Activated CD4-positive, alpha-beta memory T cell treated with anti-CD3 and anti-CD28 coated beads for 36 hours (primary cell): ENCODE data around the gene TCF7. TPM values are rescaled to one million over a fixed set of nuclear protein-coding genes. Genes with fewer than 3 reads are reported as not detected.

ENCODE experiments used
- CTCF ChIA-PET: fragments of 350-600 bp; sonication (Branson Sonifier 250); formaldehyde crosslinking; loops from one replicate; lab custom pipeline; 2021; ENCODE audit warnings: antibody characterized with exemption, inconsistent platforms; lab: Charles Lee
- POLR2A ChIA-PET: fragments of 350-600 bp; sonication (Branson Sonifier 250); formaldehyde crosslinking; loops from one replicate; lab custom pipeline; 2021; ENCODE audit warnings: antibody characterized with exemption; lab: Charles Lee
- DNase-seq: peaks from one replicate; pipeline ENCODE4 v3.0.0-alpha.2; 2020
- H3K27ac Mint-ChIP-seq: one replicate; pipeline ENCODE4 v1.8.0; 2021; ENCODE audit warnings: mixed read lengths
- H3K27me3 Mint-ChIP-seq: one replicate; pipeline ENCODE4 v1.8.0; 2021; ENCODE audit warnings: mixed read lengths
- H3K36me3 Mint-ChIP-seq: one replicate; pipeline ENCODE4 v1.8.0; 2021; ENCODE audit warnings: mixed read lengths
- H3K4me1 Mint-ChIP-seq: one replicate; pipeline ENCODE4 v1.8.0; 2021; ENCODE audit warnings: low read depth, mixed read lengths
- H3K4me3 Mint-ChIP-seq: one replicate; pipeline ENCODE4 v1.8.0; 2021; ENCODE audit warnings: mild to moderate bottlenecking, mixed read lengths
- H3K9me3 Mint-ChIP-seq: one replicate; pipeline ENCODE4 v1.8.0; 2021; ENCODE audit warnings: mixed read lengths
- intact Hi-C: fragments of 100-400 bp; cut with micrococcal nuclease; formaldehyde crosslinking; loops from one replicate; pipeline ENCODE4 v1.15.1; 2023
- total RNA-seq, 2 experiments: library from RNA; stranded (reverse); gene quantifications; one replicate each; pipeline ENCODE4 v1.2.3, GENCODE V29; 2021

The TCF7 gene
- total RNA-seq, 2 experiments from 2014 or later = 59.3 to 65.6 TPM

GRCh38 chr5:134140530-134141201 lies 26.2 kb downstream of the TCF7 start:
- ChIA-PET POLR2A (interaction anchor here (1.1 to 6.4 kb wide), 6 partner anchors 10 to 135 kb away, joined by 3 to 43 read pairs (median 4); partner anchors contain the start of genes TCF7 and VDAC1), CTCF (interaction anchor here (0.5 to 28.4 kb wide), 32 partner anchors 10 to 598 kb away, joined by 3 to 981 read pairs (median 8); partner anchors contain the start of genes C5orf15, CAMLG and TCF7)
- no peak overlapping the region for H3K27ac Mint-ChIP-seq
- no peaks in the 10 kb centered on the region for H3K9me3 Mint-ChIP-seq
- intact Hi-C loops = loop anchor here (1.0 kb wide), 2 partner anchors 8 to 101 kb away; no protein-coding TSS in a partner anchor
- H3K36me3 Mint-ChIP-seq = peaks cover 63% of the 10 kb centered on the region
- H3K4me3 Mint-ChIP-seq = no peak overlapping the region
- H3K4me1 Mint-ChIP-seq = peaks cover 57% of the 10 kb centered on the region
- peak; percentile 81 for DNase-seq
- no peaks in the 10 kb centered on the region for H3K27me3 Mint-ChIP-seq

GRCh38 chr5:134141331-134142050 lies 27.0 kb downstream of the TCF7 start:
- DNase-seq = peak; percentile 24
- H3K4me3 Mint-ChIP-seq = no peak overlapping the region
- H3K4me1 Mint-ChIP-seq = peaks cover 49% of the 10 kb centered on the region
- H3K27me3 Mint-ChIP-seq = no peaks in the 10 kb centered on the region
- peak overlapping the region; percentile 13 for H3K27ac Mint-ChIP-seq
- ChIA-PET CTCF (interaction anchor here (1.0 to 28.4 kb wide), 21 partner anchors 9 to 138 kb away, joined by 3 to 981 read pairs (median 13); partner anchors contain the start of gene TCF7), POLR2A (interaction anchor here (1.1 to 2.5 kb wide), 5 partner anchors 9 to 136 kb away, joined by 3 to 8 read pairs (median 4); partner anchors contain the start of gene VDAC1)
- H3K36me3 Mint-ChIP-seq = peaks cover 65% of the 10 kb centered on the region
- H3K9me3 Mint-ChIP-seq = no peaks in the 10 kb centered on the region
- intact Hi-C loops = no loop called here

- peaks cover 43% of the 10 kb centered on the region for H3K4me1 Mint-ChIP-seq
- H3K27ac Mint-ChIP-seq = no peak overlapping the region
- peaks cover 63% of the 10 kb centered on the region for H3K36me3 Mint-ChIP-seq
- H3K4me3 Mint-ChIP-seq = no peak overlapping the region
- H3K27me3 Mint-ChIP-seq = no peaks in the 10 kb centered on the region
- ChIA-PET CTCF (interaction anchor here (1.1 to 28.4 kb wide), 8 partner anchors 9 to 116 kb away, joined by 3 to 981 read pairs (median 30); partner anchors contain the start of gene TCF7), POLR2A (no interaction called here)
- intact Hi-C loops = no loop called here
- DNase-seq = peak; percentile 7
- H3K9me3 Mint-ChIP-seq = no peaks in the 10 kb centered on the region
Measured at GRCh38 chr5:134142052-134142451, 27.6 kb downstream of the TCF7 start.

- no peaks in the 10 kb centered on the region for H3K9me3 Mint-ChIP-seq
- DNase-seq = peak; percentile 8
- H3K36me3 Mint-ChIP-seq = peaks cover 63% of the 10 kb centered on the region
- POLR2A ChIA-PET = interaction anchor here (1.1 kb wide), 1 partner anchor 99 kb away, joined by 3 read pairs; no protein-coding TSS in a partner anchor
- no peak overlapping the region for H3K27ac Mint-ChIP-seq
- no peak overlapping the region for H3K4me3 Mint-ChIP-seq
- CTCF ChIA-PET = interaction anchor here (1.3 to 28.4 kb wide), 6 partner anchors 12 to 116 kb away, joined by 3 to 981 read pairs (median 50); partner anchors contain the start of gene TCF7
- no peaks in the 10 kb centered on the region for H3K27me3 Mint-ChIP-seq
- H3K4me1 Mint-ChIP-seq = peaks cover 35% of the 10 kb centered on the region
- intact Hi-C loops = no loop called here
Measured at GRCh38 chr5:134142806-134143205, 28.3 kb downstream of the TCF7 start.

DNA sequence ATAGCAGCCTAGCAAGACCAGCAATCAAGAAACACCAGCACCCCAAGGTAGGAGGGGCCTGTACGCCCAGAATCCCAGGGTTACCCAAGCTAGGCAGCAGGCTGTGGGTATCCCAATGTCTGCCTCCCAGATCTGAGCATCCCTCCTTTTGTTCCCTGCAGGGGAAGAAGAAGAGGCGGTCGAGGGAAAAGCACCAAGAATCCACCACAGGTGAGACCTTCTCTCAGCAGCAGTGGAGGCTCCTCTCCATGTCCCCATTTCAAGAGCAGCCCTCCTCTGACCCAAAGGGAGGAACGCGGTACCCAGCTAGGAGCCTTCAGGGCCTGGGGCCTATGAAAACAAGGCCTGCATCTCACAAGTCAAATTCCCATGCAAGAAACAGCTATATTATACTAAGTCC lies 28.9 kb downstream of the TCF7 start:
- intact Hi-C loops = no loop called here
- no peak overlapping the region for H3K4me3 Mint-ChIP-seq
- H3K27ac Mint-ChIP-seq = no peak overlapping the region
- H3K27me3 Mint-ChIP-seq = no peaks in the 10 kb centered on the region
- no peaks in the 10 kb centered on the region for H3K9me3 Mint-ChIP-seq
- POLR2A ChIA-PET = interaction anchor here (1.1 kb wide), 1 partner anchor 100 kb away, joined by 3 read pairs; no protein-coding TSS in a partner anchor
- DNase-seq = no peak
- peaks cover 30% of the 10 kb centered on the region for H3K4me1 Mint-ChIP-seq
- CTCF ChIA-PET = interaction anchor here (1.3 to 28.4 kb wide), 6 partner anchors 11 to 117 kb away, joined by 3 to 981 read pairs (median 50); partner anchors contain the start of gene TCF7
- H3K36me3 Mint-ChIP-seq = peaks cover 61% of the 10 kb centered on the region

DNA sequence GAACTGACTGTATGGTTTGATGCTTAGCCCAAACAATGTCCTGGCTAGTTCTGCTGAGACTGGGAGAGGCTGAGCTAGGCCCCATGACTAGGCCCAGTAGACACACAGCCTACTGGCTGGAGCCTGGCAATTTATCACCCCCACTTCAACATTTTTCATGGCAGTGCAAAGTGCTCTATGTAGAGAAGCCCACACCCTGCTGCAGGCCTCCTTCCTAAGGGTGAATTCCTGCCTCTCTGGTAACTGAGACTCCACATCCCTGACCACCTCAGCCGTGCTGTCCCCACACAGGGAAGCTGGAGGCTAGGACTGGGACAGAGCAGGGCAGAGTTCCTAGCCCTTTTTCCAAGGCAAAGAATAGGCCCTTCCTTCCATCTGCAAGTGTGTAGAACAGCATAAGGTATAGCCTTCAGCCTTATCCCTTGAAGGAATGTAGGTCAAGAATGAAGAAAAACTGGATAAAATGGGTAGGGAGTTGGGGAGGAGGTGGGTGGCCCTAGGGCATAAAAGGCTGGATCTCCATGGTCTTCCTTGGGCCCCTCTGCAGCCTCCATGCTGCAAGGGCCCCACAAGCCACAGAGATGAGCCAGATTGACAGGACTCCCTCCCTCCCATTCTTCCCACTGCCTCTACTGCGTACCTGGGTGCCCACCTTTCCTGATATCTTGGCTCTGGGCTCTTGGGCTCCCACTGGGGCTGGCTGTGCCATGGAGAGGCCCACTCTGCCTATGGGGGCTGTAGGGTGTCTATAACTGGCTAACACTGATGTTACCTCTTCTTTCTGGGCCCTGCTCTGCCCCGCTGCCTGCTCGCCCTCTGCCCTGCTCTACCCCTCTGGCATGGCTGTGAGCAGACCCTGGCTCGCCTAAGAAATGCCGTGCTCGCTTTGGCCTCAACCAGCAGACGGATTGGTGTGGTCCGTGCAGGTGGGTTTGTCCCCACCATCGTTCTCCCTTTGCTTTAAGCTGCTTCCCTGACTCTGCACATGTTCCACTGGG lies 29.8 kb downstream of the TCF7 start:
- H3K4me3 Mint-ChIP-seq = no peak overlapping the region
- CTCF ChIA-PET = interaction anchor here (1.3 to 28.4 kb wide), 5 partner anchors 11 to 118 kb away, joined by 3 to 981 read pairs (median 27); partner anchors contain the start of gene TCF7

DNA sequence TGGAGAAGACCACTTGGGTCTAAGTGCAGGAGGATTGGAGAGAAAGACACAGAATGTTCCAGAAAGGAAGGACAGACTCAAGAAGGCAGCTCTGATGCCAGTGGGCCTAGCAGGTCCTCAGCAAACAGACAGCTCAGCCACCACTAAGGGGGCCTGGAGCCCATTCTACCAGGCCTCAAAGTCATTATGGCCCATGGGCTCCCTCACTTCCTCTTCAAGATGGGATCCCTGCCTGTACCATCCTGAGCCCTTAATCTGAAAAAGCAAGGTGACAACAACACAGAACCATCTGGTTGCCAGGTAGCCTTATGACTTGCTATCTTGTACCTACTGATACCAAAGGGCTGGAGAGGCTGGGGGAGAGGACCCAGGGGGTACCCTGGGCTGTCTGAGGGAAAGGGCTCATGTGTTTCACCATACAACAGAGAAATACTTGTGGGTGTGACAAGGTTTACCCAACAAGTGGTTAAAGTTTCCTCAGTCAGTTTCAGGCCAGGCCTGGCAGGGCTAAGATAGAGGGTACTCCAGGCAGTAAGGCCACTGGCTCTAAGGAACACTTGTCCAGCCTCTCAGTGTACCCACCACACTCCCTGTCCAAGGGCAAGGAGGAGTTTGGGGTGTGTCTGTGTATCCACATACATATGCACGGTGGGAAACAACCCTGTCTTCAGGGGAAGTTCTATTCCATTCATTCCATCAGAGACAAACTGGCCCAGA lies 30.7 kb downstream of the TCF7 start:
- H3K27me3 Mint-ChIP-seq = no peaks in the 10 kb centered on the region
- CTCF ChIA-PET = interaction anchor here (0.6 to 28.4 kb wide), 10 partner anchors 10 to 481 kb away, joined by 3 to 981 read pairs (median 7); partner anchors contain the start of gene TCF7
- no peak overlapping the region for H3K4me3 Mint-ChIP-seq
- H3K9me3 Mint-ChIP-seq = no peaks in the 10 kb centered on the region
- H3K36me3 Mint-ChIP-seq = peaks cover 60% of the 10 kb centered on the region
- peak overlapping the region; percentile 71 for H3K27ac Mint-ChIP-seq
- H3K4me1 Mint-ChIP-seq = peaks cover 20% of the 10 kb centered on the region
- intact Hi-C loops = loop anchor here (1.0 kb wide), 1 partner anchor 106 kb away; no protein-coding TSS in a partner anchor
- POLR2A ChIA-PET = no interaction called here
- DNase-seq = no peak

More for the DNA sequence above, 29.8 kb downstream of the TCF7 start:
- POLR2A ChIA-PET = no interaction called here
- Mint-ChIP-seq H3K36me3 (peaks cover 59% of the 10 kb centered on the region), H3K27me3 (no peaks in the 10 kb centered on the region), H3K4me1 (peaks cover 24% of the 10 kb centered on the region), H3K9me3 (no peaks in the 10 kb centered on the region), H3K27ac (peak overlapping the region; percentile 71)
- intact Hi-C loops = no loop called here
- DNase-seq = peak; percentile 7

GRCh38 chr5:134145779-134146581 lies 31.5 kb downstream of the TCF7 start:
- ChIA-PET CTCF (interaction anchor here (0.6 to 28.4 kb wide), 15 partner anchors 9 to 481 kb away, joined by 3 to 981 read pairs (median 5); partner anchors contain the start of gene TCF7), POLR2A (interaction anchor here (1.6 kb wide), 1 partner anchor 31 kb away, joined by 5 read pairs; the partner anchor contains the start of gene SKP1)
- Mint-ChIP-seq H3K4me1 (peaks cover 24% of the 10 kb centered on the region), H3K27me3 (no peaks in the 10 kb centered on the region), H3K36me3 (peaks cover 57% of the 10 kb centered on the region), H3K4me3 (no peak overlapping the region), H3K9me3 (no peaks in the 10 kb centered on the region), H3K27ac (peak overlapping the region; percentile 57)
- DNase-seq = peak; percentile 89
- intact Hi-C loops = loop anchor here (1.0 kb wide), 1 partner anchor 107 kb away; no protein-coding TSS in a partner anchor

DNA sequence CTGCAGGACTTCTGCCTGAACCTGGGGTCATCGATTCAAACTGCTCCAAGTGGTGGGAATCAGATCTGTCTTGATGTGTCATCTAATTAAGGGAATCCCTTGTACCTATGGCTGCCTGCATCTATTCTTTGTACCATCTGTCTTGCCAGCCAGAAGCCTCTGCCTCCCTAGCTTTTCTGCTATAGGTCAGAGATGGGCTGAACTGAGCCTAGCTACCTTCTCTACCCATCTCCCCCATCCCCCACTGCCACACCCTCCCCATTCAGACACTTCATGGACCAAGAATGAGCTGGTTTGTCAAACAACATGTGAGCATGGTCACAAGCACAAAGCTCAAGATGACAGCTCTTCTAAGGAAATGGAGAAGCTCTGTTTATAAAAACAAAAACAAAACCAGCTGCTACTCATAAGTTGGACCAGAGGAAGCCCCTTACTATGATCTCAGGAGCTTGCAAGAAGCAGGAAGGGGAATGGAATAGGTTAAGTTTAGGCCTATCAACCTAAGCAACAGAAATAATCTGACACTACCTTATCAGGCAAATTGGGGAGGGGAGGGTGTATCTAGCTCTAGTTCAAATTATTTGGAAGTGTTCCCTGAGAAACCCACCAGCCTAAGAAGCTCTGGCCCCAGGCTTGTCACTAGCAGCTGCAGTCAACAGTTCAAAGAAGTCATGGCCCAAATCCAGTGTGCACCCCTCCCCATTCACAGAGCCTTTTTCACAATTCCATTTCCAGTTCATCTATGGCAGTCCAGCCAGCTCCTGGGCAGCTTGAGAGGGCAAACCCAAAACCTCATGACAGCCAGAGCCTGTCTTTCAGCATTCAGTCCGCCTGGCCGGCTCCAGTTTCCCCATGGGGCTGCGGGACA lies 32.4 kb downstream of the TCF7 start:
- CTCF ChIA-PET = interaction anchor here (0.7 to 28.4 kb wide), 14 partner anchors 8 to 183 kb away, joined by 3 to 981 read pairs (median 6); partner anchors contain the start of gene TCF7
- Mint-ChIP-seq H3K9me3 (no peaks in the 10 kb centered on the region), H3K4me3 (no peak overlapping the region), H3K36me3 (peaks cover 56% of the 10 kb centered on the region), H3K27ac (peak overlapping the region; percentile 59), H3K4me1 (peaks cover 29% of the 10 kb centered on the region), H3K27me3 (no peaks in the 10 kb centered on the region)
- no peak for DNase-seq
- intact Hi-C loops = no loop called here
- POLR2A ChIA-PET = interaction anchor here (1.6 kb wide), 1 partner anchor 30 kb away, joined by 5 read pairs; the partner anchor contains the start of gene SKP1
